Activated naive CD8-positive, alpha-beta T cell treated with anti-CD3 and anti-CD28 coated beads, Interleukin-2, amount 10 ng/mL, durations not matched to agents 7 days and 5 days (primary cell): ENCODE measurements around the gene TMTC2. TPM values are rescaled to one million over a fixed set of nuclear protein-coding genes. Genes with fewer than 3 reads are reported as not detected.

Experiments used
- ATAC-seq: fragments of 150-1000 bp; cut with Tn5 transposase; one replicate; pipeline ENCODE4 v1.10.0; 2021; ENCODE audit warnings: low read depth, moderate library complexity
- POLR2A ChIA-PET: fragments of 350-600 bp; sonication (Branson Sonifier 250); formaldehyde crosslinking; loops from one replicate; lab custom pipeline; 2021; ENCODE audit warnings: antibody characterized with exemption; lab: Charles Lee
- DNase-seq: peaks from one replicate; pipeline ENCODE4 v3.0.0; 2021
- H3K27ac Mint-ChIP-seq: one replicate; pipeline ENCODE4 v1.8.0; 2022; ENCODE audit warnings: mild to moderate bottlenecking, mixed read lengths
- H3K27me3 Mint-ChIP-seq: one replicate; pipeline ENCODE4 v1.8.0; 2022; ENCODE audit warnings: mild to moderate bottlenecking, moderate library complexity, mixed read lengths
- H3K36me3 Mint-ChIP-seq: one replicate; pipeline ENCODE4 v1.8.0; 2021; ENCODE audit warnings: mild to moderate bottlenecking, mixed read lengths
- H3K4me1 Mint-ChIP-seq: one replicate; pipeline ENCODE4 v1.8.0; 2021; ENCODE audit warnings: mixed read lengths
- H3K4me3 Mint-ChIP-seq: one replicate; pipeline ENCODE4 v1.8.0; 2022; ENCODE audit warnings: mild to moderate bottlenecking, moderate library complexity, mixed read lengths
- H3K9me3 Mint-ChIP-seq: one replicate; pipeline ENCODE4 v1.8.0; 2021; ENCODE audit warnings: mixed read lengths
- total RNA-seq, 2 experiments: library from RNA; stranded (reverse); gene quantifications; one replicate each; pipeline ENCODE4 v1.2.3, GENCODE V29; 2021

TMTC2 gene
- total RNA-seq, 2 experiments from 2014 or later = 3.3 to 4.1 TPM

- Mint-ChIP-seq H3K27me3 (no peaks in the 10 kb centered on the region), H3K4me1 (no peaks in the 10 kb centered on the region), H3K36me3 (no peaks in the 10 kb centered on the region), H3K27ac (no peak overlapping the region), H3K4me3 (no peak overlapping the region), H3K9me3 (no peaks in the 10 kb centered on the region)
- no peak for ATAC-seq
- POLR2A ChIA-PET = no interaction called here
- no peak for DNase-seq
Measured at GRCh38 chr12:82663893-82664292, 22.8 kb upstream of the TMTC2 start.

DNA sequence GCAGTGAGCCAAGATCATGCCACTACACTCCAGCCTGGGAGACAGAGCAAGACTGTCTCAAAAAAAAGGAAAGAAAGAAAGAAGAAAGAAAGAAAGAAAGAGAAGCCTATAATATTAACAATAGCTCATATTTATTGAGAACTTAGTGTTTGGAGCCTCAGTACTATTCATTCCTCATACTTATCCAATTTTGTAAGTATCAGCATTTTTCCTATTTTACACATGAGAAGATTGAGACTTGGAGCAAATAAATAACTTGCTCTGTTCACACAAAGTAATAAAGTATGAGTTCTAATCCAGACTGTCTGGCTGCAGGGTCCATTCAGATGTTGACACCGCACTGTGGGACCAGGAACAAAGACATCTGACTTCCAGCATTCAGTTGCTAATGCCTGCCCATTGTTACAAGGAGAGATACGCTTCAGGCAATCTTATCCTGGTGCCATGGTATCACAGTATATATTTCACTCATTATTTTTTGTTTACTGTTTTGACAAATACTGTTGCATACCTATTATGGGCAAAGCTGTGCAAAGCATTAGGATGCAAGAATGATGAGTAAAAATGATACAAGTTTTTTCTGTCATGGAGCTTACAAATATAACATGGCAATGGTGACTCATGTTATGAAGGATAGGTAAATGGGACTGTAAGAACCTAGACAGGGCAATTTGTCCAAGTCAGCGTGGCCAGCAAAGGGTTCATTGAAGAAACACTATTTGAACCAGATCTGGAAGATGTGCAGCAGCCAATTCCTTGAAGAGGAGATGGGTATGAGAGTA is 21.4 kb upstream of the TMTC2 start:
- POLR2A ChIA-PET = no interaction called here
- H3K27me3 Mint-ChIP-seq = no peaks in the 10 kb centered on the region
- no peaks in the 10 kb centered on the region for H3K36me3 Mint-ChIP-seq
- ATAC-seq (no peak), DNase-seq (no peak)
- no peaks in the 10 kb centered on the region for H3K9me3 Mint-ChIP-seq
- H3K4me3 Mint-ChIP-seq = no peak overlapping the region
- H3K4me1 Mint-ChIP-seq = no peaks in the 10 kb centered on the region
- no peak overlapping the region for H3K27ac Mint-ChIP-seq

- POLR2A ChIA-PET = no interaction called here
- ATAC-seq (no peak), DNase-seq (no peak)
- Mint-ChIP-seq H3K27ac (no peak overlapping the region), H3K9me3 (no peaks in the 10 kb centered on the region), H3K36me3 (no peaks in the 10 kb centered on the region), H3K4me1 (no peaks in the 10 kb centered on the region), H3K27me3 (no peaks in the 10 kb centered on the region), H3K4me3 (no peak overlapping the region)
Measured at GRCh38 chr12:82666830-82667229, 19.9 kb upstream of the TMTC2 start.

- H3K27me3 Mint-ChIP-seq = peaks cover 2% of the 10 kb centered on the region
- ATAC-seq (no peak), DNase-seq (no peak)
- H3K36me3 Mint-ChIP-seq = no peaks in the 10 kb centered on the region
- H3K9me3 Mint-ChIP-seq = no peaks in the 10 kb centered on the region
- no peak overlapping the region for H3K4me3 Mint-ChIP-seq
- POLR2A ChIA-PET = no interaction called here
- no peak overlapping the region for H3K27ac Mint-ChIP-seq
- no peaks in the 10 kb centered on the region for H3K4me1 Mint-ChIP-seq
Measured at GRCh38 chr12:82671673-82672195, 15.0 kb upstream of the TMTC2 start.

DNA sequence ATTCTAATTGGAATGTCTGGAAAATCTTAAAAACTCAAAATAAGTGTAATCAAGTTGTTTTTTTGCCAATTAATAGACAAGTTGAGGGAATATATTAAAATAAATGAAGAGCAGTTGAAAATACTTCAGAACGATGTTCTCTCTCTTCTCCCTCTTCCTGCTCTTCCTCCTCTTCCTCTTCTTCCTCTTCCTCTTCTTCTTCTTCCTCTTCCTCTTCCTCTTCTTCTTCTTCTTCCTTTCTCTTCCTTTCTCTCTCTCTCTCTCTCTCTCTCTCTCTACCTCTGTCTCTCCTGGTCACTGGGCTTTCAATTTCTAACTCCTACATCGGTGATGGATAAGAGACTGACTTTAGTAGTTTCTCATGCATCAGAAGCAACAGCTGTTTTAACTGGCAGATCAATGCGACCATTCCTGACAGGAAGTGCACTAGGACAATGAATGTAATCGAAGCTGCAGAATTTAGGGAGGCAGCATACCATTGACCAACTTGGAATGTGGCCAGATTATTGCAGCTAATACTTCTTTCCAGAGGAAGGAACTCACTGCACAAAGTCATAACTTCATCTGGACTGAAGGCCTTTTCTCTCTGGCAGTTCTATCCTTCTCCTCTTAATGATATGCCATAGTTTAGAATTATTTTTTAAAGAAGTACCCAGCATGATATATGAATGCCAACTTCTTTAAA is 13.8 kb upstream of the TMTC2 start:
- Mint-ChIP-seq H3K4me3 (no peak overlapping the region), H3K27me3 (peaks cover 7% of the 10 kb centered on the region), H3K9me3 (no peaks in the 10 kb centered on the region), H3K4me1 (no peaks in the 10 kb centered on the region), H3K36me3 (no peaks in the 10 kb centered on the region), H3K27ac (no peak overlapping the region)
- POLR2A ChIA-PET = no interaction called here
- ATAC-seq (no peak), DNase-seq (no peak)

- DNase-seq (no peak), ATAC-seq (no peak)
- no peak overlapping the region for H3K27ac Mint-ChIP-seq
- H3K36me3 Mint-ChIP-seq = no peaks in the 10 kb centered on the region
- POLR2A ChIA-PET = no interaction called here
- peaks cover 8% of the 10 kb centered on the region for H3K27me3 Mint-ChIP-seq
- H3K9me3 Mint-ChIP-seq = no peaks in the 10 kb centered on the region
- H3K4me1 Mint-ChIP-seq = no peaks in the 10 kb centered on the region
- no peak overlapping the region for H3K4me3 Mint-ChIP-seq
Measured at GRCh38 chr12:82673698-82674097, 13.0 kb upstream of the TMTC2 start.

DNA sequence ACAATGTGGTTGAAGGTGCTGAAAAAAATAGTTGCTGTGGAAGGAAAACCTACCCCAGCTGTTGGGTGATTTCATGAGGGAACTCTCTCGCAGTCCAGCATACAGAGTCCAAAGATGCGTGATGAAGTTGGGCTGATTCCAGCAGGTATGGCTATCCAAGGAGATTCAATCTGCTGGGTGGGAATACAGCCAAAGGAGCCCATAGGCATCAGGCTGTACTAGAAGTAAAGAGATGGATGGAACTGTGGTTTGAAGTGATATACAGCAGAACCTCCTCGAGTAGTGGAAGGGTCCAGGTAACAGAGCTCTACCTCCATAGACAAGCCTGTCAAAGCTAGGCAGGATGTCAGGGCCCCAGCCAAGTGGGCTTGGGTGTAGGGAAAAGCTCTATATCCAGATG is 11.5 kb upstream of the TMTC2 start:
- DNase-seq (no peak), ATAC-seq (no peak)
- no peak overlapping the region for H3K4me3 Mint-ChIP-seq
- H3K27me3 Mint-ChIP-seq = peaks cover 14% of the 10 kb centered on the region
- H3K27ac Mint-ChIP-seq = no peak overlapping the region
- POLR2A ChIA-PET = no interaction called here
- H3K36me3 Mint-ChIP-seq = no peaks in the 10 kb centered on the region
- no peaks in the 10 kb centered on the region for H3K9me3 Mint-ChIP-seq
- no peaks in the 10 kb centered on the region for H3K4me1 Mint-ChIP-seq

GRCh38 chr12:82682326-82682725 is 4.4 kb upstream of the TMTC2 start:
- Mint-ChIP-seq H3K27ac (no peak overlapping the region), H3K4me1 (peaks cover 4% of the 10 kb centered on the region), H3K4me3 (no peak overlapping the region), H3K27me3 (peaks cover 28% of the 10 kb centered on the region), H3K9me3 (no peaks in the 10 kb centered on the region), H3K36me3 (no peaks in the 10 kb centered on the region)
- DNase-seq (no peak), ATAC-seq (no peak)
- POLR2A ChIA-PET = no interaction called here

DNA sequence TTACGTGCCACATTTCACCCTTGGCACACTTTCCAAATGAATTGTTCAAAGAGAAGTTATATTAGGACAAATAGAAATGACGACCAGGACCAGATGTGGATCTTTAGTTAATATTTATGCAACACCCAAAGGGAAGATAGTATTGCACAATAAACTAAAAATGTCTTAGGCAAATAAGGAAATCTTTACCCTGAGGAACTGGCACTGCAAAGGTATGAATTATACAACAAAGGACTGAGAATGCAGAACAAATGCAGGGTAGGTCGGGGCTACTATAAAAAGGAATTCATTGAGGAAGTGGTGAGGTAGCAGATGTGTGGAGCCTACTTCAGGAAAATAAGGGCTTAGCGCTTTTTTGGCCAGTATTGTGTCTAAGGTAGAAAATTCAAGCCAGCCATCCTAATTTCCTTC is 3.9 kb upstream of the TMTC2 start:
- Mint-ChIP-seq H3K36me3 (no peaks in the 10 kb centered on the region), H3K4me1 (peaks cover 8% of the 10 kb centered on the region), H3K27ac (no peak overlapping the region), H3K9me3 (no peaks in the 10 kb centered on the region), H3K27me3 (peaks cover 24% of the 10 kb centered on the region), H3K4me3 (no peak overlapping the region)
- ATAC-seq (no peak), DNase-seq (no peak)
- POLR2A ChIA-PET = no interaction called here

- Mint-ChIP-seq H3K4me3 (peak overlapping the region; percentile 93), H3K27me3 (peaks cover 17% of the 10 kb centered on the region), H3K9me3 (no peaks in the 10 kb centered on the region), H3K4me1 (peaks cover 17% of the 10 kb centered on the region), H3K36me3 (no peaks in the 10 kb centered on the region), H3K27ac (peak overlapping the region; percentile 88)
- POLR2A ChIA-PET = interaction anchor here (0.5 kb wide), 1 partner anchor 1439 kb away, joined by 3 read pairs; no protein-coding TSS in a partner anchor
- ATAC-seq (peak; percentile 67), DNase-seq (peak; percentile 87)
Measured at GRCh38 chr12:82685790-82686167, 927 bp upstream of the TMTC2 start.

DNA sequence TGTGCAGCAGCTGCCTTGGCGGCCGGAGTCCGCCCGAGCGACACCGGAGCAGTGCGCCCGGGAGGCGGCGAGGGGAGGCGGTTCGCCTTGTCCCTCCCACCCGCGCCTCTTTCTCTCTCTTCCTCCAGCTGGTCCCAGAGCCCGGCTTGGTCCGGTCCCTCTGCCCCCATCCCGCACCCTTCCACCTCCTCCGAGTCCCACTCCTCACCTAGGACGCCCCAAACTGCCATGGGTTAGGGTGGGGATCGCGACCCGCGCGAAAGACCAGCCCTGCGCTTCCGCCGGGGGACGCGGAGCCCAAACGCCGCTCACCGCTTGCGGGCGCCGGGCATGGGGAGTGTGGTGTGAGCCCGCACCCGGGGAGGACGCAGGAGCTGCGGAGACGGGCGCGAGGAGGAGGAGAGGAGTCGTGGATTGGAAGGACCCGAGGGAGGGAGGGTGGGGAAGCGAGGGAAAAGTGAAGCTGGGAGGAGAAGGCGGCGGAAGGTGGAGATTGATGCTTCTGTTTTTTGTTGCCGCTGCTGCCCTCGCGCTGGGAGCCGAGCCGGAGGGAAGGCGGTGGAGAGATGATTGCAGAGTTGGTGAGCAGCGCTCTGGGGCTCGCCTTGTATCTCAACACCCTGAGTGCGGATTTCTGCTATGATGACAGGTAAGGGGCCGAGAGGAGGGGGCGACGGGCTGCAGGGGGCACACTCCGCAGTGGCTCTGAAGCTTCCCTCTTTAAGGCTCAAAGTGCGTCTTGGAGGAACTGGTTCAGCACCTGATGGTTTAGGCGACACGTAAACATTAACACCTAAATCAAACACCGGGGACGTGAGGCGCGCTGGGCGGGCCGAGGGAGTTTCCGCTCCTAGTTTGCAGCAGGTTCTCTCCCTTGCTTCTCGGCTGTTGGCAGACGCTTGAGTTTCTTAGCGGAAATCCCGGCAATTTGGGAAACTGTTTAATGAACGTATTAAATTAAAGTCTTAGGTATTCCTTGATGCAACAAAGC is 610 bp downstream of the TMTC2 start:
- Mint-ChIP-seq H3K27ac (peak overlapping the region; percentile 88), H3K36me3 (no peaks in the 10 kb centered on the region), H3K4me1 (peaks cover 17% of the 10 kb centered on the region), H3K4me3 (peak overlapping the region; percentile 93), H3K27me3 (peaks cover 14% of the 10 kb centered on the region), H3K9me3 (no peaks in the 10 kb centered on the region)
- DNase-seq (peak; percentile 64), ATAC-seq (peak; percentile 57)
- POLR2A ChIA-PET = interaction anchor here (1.0 kb wide), 1 partner anchor 329 kb away, joined by 5 read pairs; the partner anchor contains the start of genes CCDC59 and METTL25

- DNase-seq (no peak), ATAC-seq (no peak)
- Mint-ChIP-seq H3K4me1 (peaks cover 17% of the 10 kb centered on the region), H3K27me3 (peaks cover 6% of the 10 kb centered on the region), H3K9me3 (no peaks in the 10 kb centered on the region), H3K4me3 (peak overlapping the region; percentile 93), H3K27ac (peak overlapping the region; percentile 75), H3K36me3 (no peaks in the 10 kb centered on the region)
- POLR2A ChIA-PET = no interaction called here
Measured at GRCh38 chr12:82688035-82688501, 1.4 kb downstream of the TMTC2 start.

GRCh38 chr12:82688596-82688995 is 1.9 kb downstream of the TMTC2 start:
- Mint-ChIP-seq H3K27ac (no peak overlapping the region), H3K4me1 (peaks cover 17% of the 10 kb centered on the region), H3K4me3 (peak overlapping the region; percentile 93), H3K36me3 (peaks cover 1% of the 10 kb centered on the region), H3K27me3 (peaks cover 4% of the 10 kb centered on the region), H3K9me3 (no peaks in the 10 kb centered on the region)
- no peak for DNase-seq
- POLR2A ChIA-PET = no interaction called here
- ATAC-seq = no peak
